A549 (cell line): ENCODE data around the gene ZBTB20. TPM values are rescaled to one million over a fixed set of nuclear protein-coding genes. Genes with fewer than 3 reads are reported as not detected.

Experiments used
- ATAC-seq, 2 experiments: fragments of 200-7000 bp in 1 of 2; fragments of >200 bp in 1 of 2; cut with Nextera tagmentation in 1 of 2; cut with Tn5 transposase in 1 of 2; 3 replicates each; pipeline versions ENCODE4 v1.8.0 to v1.9.1; 2018 to 2020; ENCODE audit warnings: mild to moderate bottlenecking in 1 of 2, moderate library complexity in 1 of 2
- CTCF ChIA-PET: fragments of 300-600 bp; sonication (Branson Sonifier 250); formaldehyde crosslinking; extraction: SDS; loops from one replicate; lab custom pipeline; 2021; ENCODE audit warnings: antibody characterized with exemption, inconsistent platforms; lab: Yijun Ruan, JAX
- POLR2A ChIA-PET: fragments of 350-600 bp; formaldehyde crosslinking; extraction: SDS; loops from one replicate; lab custom pipeline; 2021; ENCODE audit warnings: antibody characterized with exemption, inconsistent platforms; lab: Yijun Ruan, JAX
- DNase-seq, 2 experiments: peaks; one replicate each; pipeline versions ENCODE4 v3.0.0 to v3.0.0-alpha.2; 2011 to 2016; ENCODE audit warnings: low read depth in 1 of 2, low spot score in 1 of 2
- FAIRE-seq: peaks from 2 replicates; lab custom pipeline; 2011; peaks lifted over from hg19 to GRCh38; lab: Jason Lieb, UNC
- H3K27ac ChIP-seq, 2 experiments: fragments of >200 bp; sonication (Bioruptor Twin); formaldehyde crosslinking; 3 replicates each; pipeline ENCODE4 v1.5.1; 2016 to 2017
- H3K4me1 ChIP-seq: fragments of >200 bp; sonication (Bioruptor Twin); formaldehyde crosslinking; 3 replicates; pipeline ENCODE4 v1.6.1; 2016
- H3K4me2 ChIP-seq: fragments of >200 bp; sonication (Bioruptor Twin); formaldehyde crosslinking; 3 replicates; pipeline ENCODE4 v1.6.1; 2016
- H3K4me3 ChIP-seq: fragments of >200 bp; sonication (Bioruptor Twin); formaldehyde crosslinking; 3 replicates; pipeline ENCODE4 v1.5.1; 2016
- H3K9me3 ChIP-seq: fragments of >200 bp; sonication (Bioruptor Twin); formaldehyde crosslinking; 3 replicates; pipeline ENCODE4 v1.6.1; 2016
- CBX8 ChIP-seq: fragments of 200-600 bp; sonication (generic); IDR thresholded peaks from 2 replicates; pipeline ENCODE4 v1.6.1; 2016
- CHD4 ChIP-seq: fragments of 200-600 bp; sonication (generic); IDR thresholded peaks from 2 replicates; pipeline ENCODE4 v1.6.1; 2016; ENCODE audit warnings: antibody characterized with exemption, mild to moderate bottlenecking, borderline replicate concordance
- EHMT2 ChIP-seq: fragments of 200-600 bp; sonication (generic); IDR thresholded peaks from 2 replicates; pipeline ENCODE4 v1.6.1; 2016; ENCODE audit warnings: antibody characterized with exemption, low read depth, mild to moderate bottlenecking, moderate library complexity
- FOSL2 ChIP-seq, 2 experiments: fragments of 450-650 bp in 1 of 2; fragments of >200 bp in 1 of 2; sonication (Bioruptor Twin) in 1 of 2; formaldehyde crosslinking; IDR thresholded peaks; 2 replicates each; pipeline versions ENCODE4 v1.5.0 to v1.6.1; 2016 to 2020; ENCODE audit warnings: mild to moderate bottlenecking in 1 of 2, moderate library complexity in 1 of 2
- FOXS1 ChIP-seq: fragments of 250-450 bp; sonication (Bioruptor Pico); IDR thresholded peaks from 2 replicates; pipeline ENCODE4 v1.5.0; 2020; ENCODE audit warnings: mild to moderate bottlenecking, moderate library complexity
- HDAC2 ChIP-seq: fragments of 200-600 bp; sonication (generic); IDR thresholded peaks from 2 replicates; pipeline ENCODE4 v1.6.1; 2016
- HEYL ChIP-seq: fragments of 250-450 bp; sonication (Bioruptor Pico); IDR thresholded peaks from 2 replicates; pipeline ENCODE4 v1.8.0; 2021; ENCODE audit warnings: mild to moderate bottlenecking, moderate library complexity
- HOXB13 ChIP-seq: fragments of 250-450 bp; sonication (Bioruptor Pico); IDR thresholded peaks from 2 replicates; pipeline ENCODE4 v1.5.0; 2020; ENCODE audit warnings: low read depth, mild to moderate bottlenecking, moderate library complexity
- JUN ChIP-seq, 2 experiments: fragments of >200 bp; sonication (Bioruptor Twin); formaldehyde crosslinking; IDR thresholded peaks; 2 replicates in 1 of 2; 3 replicates in 1 of 2; pipeline ENCODE4 v1.6.1; 2016 to 2017
- KDM1A ChIP-seq: fragments of 200-600 bp; sonication (generic); IDR thresholded peaks from 2 replicates; pipeline ENCODE4 v1.6.1; 2016; ENCODE audit warnings: low read depth, mild to moderate bottlenecking
- MAFK ChIP-seq: fragments of 450-650 bp; IDR thresholded peaks from 2 replicates; pipeline ENCODE4 v1.6.1; 2014; ENCODE audit not compliant: partially characterized antibody
- NFE2L2 ChIP-seq: fragments of 150-350 bp; conservative IDR thresholded peaks from 2 replicates; pipeline ENCODE4 v1.6.1; 2014; ENCODE audit warnings: low read length
- PHF8 ChIP-seq: fragments of 200-600 bp; sonication (generic); IDR thresholded peaks from 2 replicates; pipeline ENCODE4 v1.6.1; 2016; ENCODE audit warnings: low read depth, mild to moderate bottlenecking, antibody characterized with exemption, moderate library complexity, borderline replicate concordance
- POLR2A ChIP-seq: IDR thresholded peaks from 2 replicates; pipeline ENCODE4 v1.6.1; 2012; ENCODE audit warnings: mild to moderate bottlenecking, low read length
- RFX5 ChIP-seq: fragments of 450-650 bp; IDR thresholded peaks from 2 replicates; pipeline ENCODE4 v1.7.1; 2014; ENCODE audit warnings: antibody characterized with exemption, mild to moderate bottlenecking, moderate library complexity
- ZFP36 ChIP-seq: fragments of 450-650 bp; IDR thresholded peaks from 2 replicates; pipeline ENCODE4 v1.6.1; 2014; ENCODE audit warnings: borderline replicate concordance; ENCODE audit not compliant: partially characterized antibody
- ZSCAN20 ChIP-seq: fragments of 250-450 bp; sonication (Bioruptor Pico); IDR thresholded peaks from 2 replicates; pipeline ENCODE4 v1.8.0; 2022; ENCODE audit warnings: mild to moderate bottlenecking, moderate library complexity
- WGBS: methylation state at CpG from one replicate; pipeline ENCODE4 v1.1.6; 2017; ENCODE audit errors: missing lambda C conversion rate; 5-methylcytosine and 5-hydroxymethylcytosine counted together
- polyA plus RNA-seq, 4 experiments: library from polyadenylated mRNA; depleted of rRNA in 3 of 4; stranded (reverse); fragments of >200 nt; fragmentation: RNase III in 1 of 4; extraction: RNeasy Plus Mini Kit Qiagen cat#74134 plus additional on column Dnase treatment in 1 of 4; gene quantifications; 2 replicates in 3 of 4; 3 replicates in 1 of 4; pipeline ENCODE4 v1.2.3, GENCODE V29; 2011 to 2017
- TF ChIP-seq, protein P1 (sequence below): fragments of 250-450 bp; sonication (Bioruptor Pico); IDR thresholded peaks from 2 replicates; pipeline ENCODE4 v1.5.0; 2020; ENCODE audit warnings: low read depth, mild to moderate bottlenecking, moderate library complexity
- TF ChIP-seq, protein P2 (sequence below): fragments of 150-350 bp; IDR thresholded peaks from 2 replicates; pipeline ENCODE4 v1.6.1; 2014; ENCODE audit warnings: low read depth, mild to moderate bottlenecking, low read length
- TF ChIP-seq, protein P3 (sequence below): fragments of 200-600 bp; sonication (generic); IDR thresholded peaks from 2 replicates; pipeline ENCODE4 v1.6.1; 2016; ENCODE audit warnings: antibody characterized with exemption, mild to moderate bottlenecking, moderate library complexity
- TF ChIP-seq, protein P4 (sequence below): fragments of 450-650 bp; IDR thresholded peaks from 2 replicates; pipeline ENCODE4 v1.6.1; 2014; ENCODE audit warnings: antibody characterized with exemption

The ZBTB20 gene
- polyA plus RNA-seq, 2 of the 4 experiments (the other 2 are of a cell fraction) = 0.85 to 5.0 TPM

GRCh38 chr3:114351123-114351821 is 795.8 kb downstream of the ZBTB20 start:
- 95% methylated on average over 60 of the region's 64 CpGs for WGBS
- no peaks in the 10 kb centered on the region for H3K4me1 ChIP-seq
- POLR2A ChIA-PET = no interaction called here
- CTCF ChIA-PET = interaction anchor here (0.8 to 2.0 kb wide), 3 partner anchors 12 to 33 kb away, joined by 3 to 6 read pairs (median 4); no protein-coding TSS in a partner anchor
- TF ChIP-seq PHF8 = no peak
- no peak for TF ChIP-seq HOXB13
- TF ChIP-seq, all 56 proteins: peak for 0
- Histone ChIP-seq H3K9me3 (no peaks in the 10 kb centered on the region), H3K27ac (no peak overlapping the region), H3K4me3 (no peak overlapping the region), H3K4me2 (no peak overlapping the region)
- ATAC-seq (no peak), FAIRE-seq (no peak), DNase-seq (no peak)

DNA sequence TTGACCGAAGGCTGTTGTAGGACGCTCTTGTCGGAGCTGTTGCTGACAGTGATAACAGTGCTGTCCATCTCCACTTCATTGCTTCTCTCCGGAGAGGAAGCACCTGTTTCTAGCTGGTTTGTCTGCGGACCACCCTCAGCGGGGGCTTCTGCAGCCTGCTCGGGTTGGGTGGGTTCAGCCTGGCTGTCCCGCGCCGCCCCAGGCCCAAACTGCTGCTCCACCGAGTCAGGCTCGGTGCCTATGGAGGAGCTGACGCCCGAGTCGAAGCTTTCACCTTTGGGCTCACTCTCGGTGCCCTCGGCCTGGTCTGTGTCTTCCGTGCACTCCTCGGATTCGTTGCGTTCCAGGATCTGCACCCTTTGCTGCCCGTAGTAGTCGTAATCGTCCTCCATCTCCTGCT is 796.4 kb downstream of the ZBTB20 start:
- WGBS = 97% methylated on average over 21 of the region's 24 CpGs
- Histone ChIP-seq H3K4me2 (no peak overlapping the region), H3K9me3 (no peaks in the 10 kb centered on the region), H3K4me3 (no peak overlapping the region), H3K27ac (no peak overlapping the region), H3K4me1 (no peaks in the 10 kb centered on the region)
- FAIRE-seq (no peak), ATAC-seq (no peak), DNase-seq (no peak)
- POLR2A ChIA-PET = no interaction called here
- CTCF ChIA-PET = interaction anchor here (0.7 to 2.0 kb wide), 2 partner anchors 13 to 47 kb away, joined by 4 to 6 read pairs; no protein-coding TSS in a partner anchor
- TF ChIP-seq MAFK = no peak
- no peak for TF ChIP-seq POLR2A
- TF ChIP-seq PHF8 = no peak
- no peak for TF ChIP-seq RFX5
- TF ChIP-seq JUN (IDR thresholded peaks at IDR 0.05) = no peak
- TF ChIP-seq, protein P1, sequence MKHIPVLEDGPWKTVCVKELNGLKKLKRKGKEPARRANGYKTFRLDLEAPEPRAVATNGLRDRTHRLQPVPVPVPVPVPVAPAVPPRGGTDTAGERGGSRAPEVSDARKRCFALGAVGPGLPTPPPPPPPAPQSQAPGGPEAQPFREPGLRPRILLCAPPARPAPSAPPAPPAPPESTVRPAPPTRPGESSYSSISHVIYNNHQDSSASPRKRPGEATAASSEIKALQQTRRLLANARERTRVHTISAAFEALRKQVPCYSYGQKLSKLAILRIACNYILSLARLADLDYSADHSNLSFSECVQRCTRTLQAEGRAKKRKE = no peak
- TF ChIP-seq CHD4 = no peak
- no peak for TF ChIP-seq ZFP36
- TF ChIP-seq NFE2L2 = no peak
- TF ChIP-seq ZSCAN20 (CRISPR knock-in tag) = no peak
- TF ChIP-seq CBX8 = no peak
- no peak for TF ChIP-seq HDAC2

DNA sequence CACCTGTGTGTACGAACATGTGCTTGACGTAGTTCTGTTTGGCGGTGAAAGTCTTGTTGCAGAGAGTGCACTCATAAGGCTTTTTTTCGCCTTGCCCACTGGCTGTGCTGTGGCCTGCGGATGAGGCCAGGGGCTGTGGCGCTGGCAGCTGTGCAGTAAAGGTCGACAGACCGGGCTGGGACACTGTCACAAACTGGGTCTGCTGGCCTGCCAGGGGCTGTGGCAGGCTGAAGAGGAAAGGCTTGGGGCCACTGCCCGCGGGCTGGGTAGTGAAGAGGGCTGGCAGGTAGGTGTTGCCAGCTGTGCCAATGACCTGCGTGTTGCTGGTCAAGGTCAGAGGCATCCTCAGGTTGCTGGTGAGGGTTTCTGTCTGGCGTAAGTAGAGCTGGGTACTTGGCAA is 796.8 kb downstream of the ZBTB20 start:
- Histone ChIP-seq H3K9me3 (no peaks in the 10 kb centered on the region), H3K4me2 (no peak overlapping the region), H3K4me1 (no peaks in the 10 kb centered on the region), H3K27ac (no peak overlapping the region), H3K4me3 (no peak overlapping the region)
- TF ChIP-seq HEYL (CRISPR knock-in tag) (no peak), KDM1A (no peak), FOXS1 (CRISPR knock-in tag) (no peak), JUN (IDR thresholded peaks at IDR 0.05) (no peak), FOSL2 (IDR thresholded peaks at IDR 0.05) (no peak), FOSL2 (CRISPR knock-in tag; IDR thresholded peaks at IDR 0.05) (no peak), HDAC2 (no peak), EHMT2 (no peak)
- TF ChIP-seq, protein P2, sequence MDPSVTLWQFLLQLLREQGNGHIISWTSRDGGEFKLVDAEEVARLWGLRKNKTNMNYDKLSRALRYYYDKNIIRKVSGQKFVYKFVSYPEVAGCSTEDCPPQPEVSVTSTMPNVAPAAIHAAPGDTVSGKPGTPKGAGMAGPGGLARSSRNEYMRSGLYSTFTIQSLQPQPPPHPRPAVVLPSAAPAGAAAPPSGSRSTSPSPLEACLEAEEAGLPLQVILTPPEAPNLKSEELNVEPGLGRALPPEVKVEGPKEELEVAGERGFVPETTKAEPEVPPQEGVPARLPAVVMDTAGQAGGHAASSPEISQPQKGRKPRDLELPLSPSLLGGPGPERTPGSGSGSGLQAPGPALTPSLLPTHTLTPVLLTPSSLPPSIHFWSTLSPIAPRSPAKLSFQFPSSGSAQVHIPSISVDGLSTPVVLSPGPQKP = no peak
- TF ChIP-seq, protein P3, sequence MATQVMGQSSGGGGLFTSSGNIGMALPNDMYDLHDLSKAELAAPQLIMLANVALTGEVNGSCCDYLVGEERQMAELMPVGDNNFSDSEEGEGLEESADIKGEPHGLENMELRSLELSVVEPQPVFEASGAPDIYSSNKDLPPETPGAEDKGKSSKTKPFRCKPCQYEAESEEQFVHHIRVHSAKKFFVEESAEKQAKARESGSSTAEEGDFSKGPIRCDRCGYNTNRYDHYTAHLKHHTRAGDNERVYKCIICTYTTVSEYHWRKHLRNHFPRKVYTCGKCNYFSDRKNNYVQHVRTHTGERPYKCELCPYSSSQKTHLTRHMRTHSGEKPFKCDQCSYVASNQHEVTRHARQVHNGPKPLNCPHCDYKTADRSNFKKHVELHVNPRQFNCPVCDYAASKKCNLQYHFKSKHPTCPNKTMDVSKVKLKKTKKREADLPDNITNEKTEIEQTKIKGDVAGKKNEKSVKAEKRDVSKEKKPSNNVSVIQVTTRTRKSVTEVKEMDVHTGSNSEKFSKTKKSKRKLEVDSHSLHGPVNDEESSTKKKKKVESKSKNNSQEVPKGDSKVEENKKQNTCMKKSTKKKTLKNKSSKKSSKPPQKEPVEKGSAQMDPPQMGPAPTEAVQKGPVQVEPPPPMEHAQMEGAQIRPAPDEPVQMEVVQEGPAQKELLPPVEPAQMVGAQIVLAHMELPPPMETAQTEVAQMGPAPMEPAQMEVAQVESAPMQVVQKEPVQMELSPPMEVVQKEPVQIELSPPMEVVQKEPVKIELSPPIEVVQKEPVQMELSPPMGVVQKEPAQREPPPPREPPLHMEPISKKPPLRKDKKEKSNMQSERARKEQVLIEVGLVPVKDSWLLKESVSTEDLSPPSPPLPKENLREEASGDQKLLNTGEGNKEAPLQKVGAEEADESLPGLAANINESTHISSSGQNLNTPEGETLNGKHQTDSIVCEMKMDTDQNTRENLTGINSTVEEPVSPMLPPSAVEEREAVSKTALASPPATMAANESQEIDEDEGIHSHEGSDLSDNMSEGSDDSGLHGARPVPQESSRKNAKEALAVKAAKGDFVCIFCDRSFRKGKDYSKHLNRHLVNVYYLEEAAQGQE = no peak
- TF ChIP-seq, protein P4, sequence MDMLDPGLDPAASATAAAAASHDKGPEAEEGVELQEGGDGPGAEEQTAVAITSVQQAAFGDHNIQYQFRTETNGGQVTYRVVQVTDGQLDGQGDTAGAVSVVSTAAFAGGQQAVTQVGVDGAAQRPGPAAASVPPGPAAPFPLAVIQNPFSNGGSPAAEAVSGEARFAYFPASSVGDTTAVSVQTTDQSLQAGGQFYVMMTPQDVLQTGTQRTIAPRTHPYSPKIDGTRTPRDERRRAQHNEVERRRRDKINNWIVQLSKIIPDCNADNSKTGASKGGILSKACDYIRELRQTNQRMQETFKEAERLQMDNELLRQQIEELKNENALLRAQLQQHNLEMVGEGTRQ = no peak
- WGBS = 93% methylated on average over 10 of the region's 12 CpGs
- FAIRE-seq = no peak
- POLR2A ChIA-PET = no interaction called here
- CTCF ChIA-PET = interaction anchor here (0.7 to 2.0 kb wide), 2 partner anchors 13 to 48 kb away, joined by 4 to 6 read pairs; no protein-coding TSS in a partner anchor
- no peak for ATAC-seq
- no peak for DNase-seq
